ENCODE results near the gene ZNFX1.

DNA sequence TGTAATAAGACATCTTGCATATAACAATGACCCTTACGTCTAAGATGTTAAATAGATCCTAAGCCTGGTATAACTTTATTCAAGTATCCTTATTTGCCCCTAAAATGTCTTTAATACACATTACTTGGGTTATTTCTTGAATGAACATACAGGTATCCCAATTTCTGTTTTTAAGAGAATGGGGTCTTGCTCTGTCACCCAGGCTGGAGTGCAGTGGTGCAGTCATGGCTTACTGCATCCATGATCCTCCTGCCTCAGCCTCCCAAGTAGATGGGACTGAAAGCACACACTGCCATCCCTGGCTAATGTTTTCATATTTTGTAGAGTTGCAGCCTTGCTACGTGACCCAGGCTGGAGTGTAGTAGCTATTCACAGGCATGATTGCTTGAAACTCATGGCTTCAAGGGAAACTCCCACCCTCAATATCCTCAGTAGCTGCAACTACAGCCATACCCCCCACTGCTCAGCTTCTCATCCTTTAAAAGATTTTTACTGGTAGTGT, 10.4 kb upstream of the ZNFX1 start:
- TF ChIP-seq, protein P1, sequence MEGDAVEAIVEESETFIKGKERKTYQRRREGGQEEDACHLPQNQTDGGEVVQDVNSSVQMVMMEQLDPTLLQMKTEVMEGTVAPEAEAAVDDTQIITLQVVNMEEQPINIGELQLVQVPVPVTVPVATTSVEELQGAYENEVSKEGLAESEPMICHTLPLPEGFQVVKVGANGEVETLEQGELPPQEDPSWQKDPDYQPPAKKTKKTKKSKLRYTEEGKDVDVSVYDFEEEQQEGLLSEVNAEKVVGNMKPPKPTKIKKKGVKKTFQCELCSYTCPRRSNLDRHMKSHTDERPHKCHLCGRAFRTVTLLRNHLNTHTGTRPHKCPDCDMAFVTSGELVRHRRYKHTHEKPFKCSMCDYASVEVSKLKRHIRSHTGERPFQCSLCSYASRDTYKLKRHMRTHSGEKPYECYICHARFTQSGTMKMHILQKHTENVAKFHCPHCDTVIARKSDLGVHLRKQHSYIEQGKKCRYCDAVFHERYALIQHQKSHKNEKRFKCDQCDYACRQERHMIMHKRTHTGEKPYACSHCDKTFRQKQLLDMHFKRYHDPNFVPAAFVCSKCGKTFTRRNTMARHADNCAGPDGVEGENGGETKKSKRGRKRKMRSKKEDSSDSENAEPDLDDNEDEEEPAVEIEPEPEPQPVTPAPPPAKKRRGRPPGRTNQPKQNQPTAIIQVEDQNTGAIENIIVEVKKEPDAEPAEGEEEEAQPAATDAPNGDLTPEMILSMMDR (IDR thresholded peaks at IDR 0.05), result no peak
- TF ChIP-seq EZH2 (IDR thresholded peaks at IDR 0.05) (no peak), EZH2phosphoT487 (IDR thresholded peaks at IDR 0.05) (no peak)
